Head of caudate nucleus (tissue), 42 donors: Measurements from ENCODE around the gene ARRB2.

Experiments
- DNase-seq, 42 donors: peaks; one replicate each; pipeline versions ENCODE4 v3.0.0 to v3.0.0-alpha.2; 2020 to 2021; ENCODE audit warnings: mixed read lengths in 7 of 42
- intact Hi-C: fragments of 100-400 bp; cut with DNase I; formaldehyde crosslinking; loops from one replicate; pipeline ENCODE4 v1.15.0; 2022

Gene ARRB2

DNA sequence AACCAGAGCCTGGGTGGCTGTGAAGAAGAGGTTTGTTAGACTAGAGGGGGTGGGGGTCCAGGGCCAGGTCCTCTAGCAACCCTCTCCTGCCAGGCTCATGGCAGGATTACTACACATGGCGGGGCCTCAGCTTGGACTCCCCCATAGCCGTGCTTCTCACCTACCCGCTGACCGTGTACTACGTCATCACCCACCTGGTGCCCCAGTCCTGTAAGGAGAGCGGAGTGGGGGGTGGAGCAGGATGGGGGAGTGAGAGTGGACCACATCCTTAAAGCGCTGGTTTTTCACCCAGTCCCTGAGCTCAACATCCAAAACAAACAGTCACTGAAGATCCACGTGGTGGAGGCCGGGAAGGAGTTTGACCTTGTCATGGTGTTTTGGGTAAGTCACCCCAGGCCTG, 33.5 kb downstream of the ARRB2 start:
- intact Hi-C loops = no loop called here
- DNase-seq = no peak

DNA sequence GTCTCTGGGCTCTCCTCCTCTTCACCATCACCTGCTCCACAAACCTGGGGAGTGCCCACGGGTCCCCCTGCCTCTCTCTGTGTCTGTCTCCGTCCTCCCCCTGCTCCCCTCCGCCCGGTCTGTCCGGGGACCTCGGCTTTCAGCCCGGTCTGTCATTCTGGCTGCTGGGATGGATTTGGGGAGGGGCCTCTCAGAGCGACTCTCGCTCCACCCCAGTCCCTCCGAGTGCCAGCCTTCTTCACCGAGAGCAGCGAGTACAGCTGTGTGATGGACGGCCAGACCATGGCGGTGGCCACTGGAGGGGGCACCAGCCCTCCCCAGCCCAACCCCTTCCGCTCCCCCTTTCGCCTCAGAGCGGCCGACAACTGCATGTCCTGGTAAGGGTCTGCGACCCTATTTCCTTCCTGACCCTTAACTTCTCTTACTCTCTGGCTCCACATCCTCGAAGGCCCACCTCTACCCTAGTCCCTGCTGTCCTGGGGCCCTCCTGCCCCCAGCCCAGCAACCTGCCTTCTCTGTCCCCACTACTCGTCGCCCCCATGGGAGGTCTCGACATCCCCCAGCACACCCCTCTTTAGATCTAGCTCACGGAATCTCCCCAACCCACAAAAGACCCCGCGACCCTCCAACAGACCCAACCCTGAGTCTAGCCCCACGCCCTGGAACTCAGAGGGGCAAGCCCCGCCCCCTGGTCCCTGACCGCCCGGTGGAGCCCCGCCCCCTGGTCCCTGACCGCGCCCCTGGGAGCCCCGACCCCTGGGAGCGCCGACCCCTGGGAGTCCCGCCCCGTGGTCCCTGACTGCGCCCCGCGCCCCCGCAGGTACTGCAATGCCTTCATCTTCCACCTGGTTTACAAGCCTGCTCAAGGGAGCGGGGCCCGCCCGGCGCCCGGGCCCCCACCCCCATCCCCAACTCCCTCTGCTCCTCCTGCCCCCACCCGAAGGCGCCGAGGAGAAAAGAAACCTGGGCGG, 34.9 kb downstream of the ARRB2 start:
- intact Hi-C loops = no loop called here
- DNase-seq = peak in 1 of 42 donors; percentile 11

DNA sequence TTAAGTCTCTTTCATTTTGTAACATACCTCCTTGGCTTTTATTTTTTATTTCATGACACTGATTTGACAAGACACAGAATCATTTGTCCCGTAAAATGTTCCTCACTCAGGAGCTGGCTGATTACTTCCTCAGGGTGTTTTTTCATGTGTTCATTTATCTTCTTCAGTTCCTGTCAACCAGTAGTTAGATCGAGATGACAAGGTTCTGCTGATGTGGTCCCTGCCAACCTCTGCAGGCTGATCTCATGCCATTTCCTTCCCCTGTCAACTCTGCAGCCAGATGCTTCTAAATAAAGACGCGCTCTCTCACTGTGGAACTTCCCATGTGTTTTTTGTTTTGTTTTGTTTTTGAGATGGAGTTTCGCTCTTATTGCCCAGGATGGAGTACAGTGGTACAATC, 37.4 kb downstream of the ARRB2 start:
- peak in 6 of 42 donors; percentile 18 to 56 (median 33) for DNase-seq
- intact Hi-C loops = no loop called here

DNA sequence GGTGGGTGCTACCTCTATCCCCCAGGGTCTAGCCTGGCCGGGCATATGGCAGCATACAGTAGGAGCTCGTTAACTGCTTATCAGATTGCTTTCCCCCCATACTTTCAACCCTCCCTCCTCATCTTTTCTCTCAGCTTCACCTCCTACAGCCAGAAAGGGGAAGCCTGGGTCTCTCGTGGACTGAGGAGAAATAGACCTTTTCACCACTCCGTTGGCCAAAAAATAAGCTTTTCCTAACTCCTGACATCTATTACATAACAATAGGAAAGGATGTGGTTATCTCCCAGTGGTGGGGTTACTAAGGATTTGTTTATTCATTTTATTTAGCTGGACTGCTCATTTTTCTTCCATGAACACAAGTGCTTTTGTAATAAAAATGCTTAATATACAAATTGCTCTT, 38.3 kb downstream of the ARRB2 start:
- no peak for DNase-seq
- intact Hi-C loops = no loop called here

DNA sequence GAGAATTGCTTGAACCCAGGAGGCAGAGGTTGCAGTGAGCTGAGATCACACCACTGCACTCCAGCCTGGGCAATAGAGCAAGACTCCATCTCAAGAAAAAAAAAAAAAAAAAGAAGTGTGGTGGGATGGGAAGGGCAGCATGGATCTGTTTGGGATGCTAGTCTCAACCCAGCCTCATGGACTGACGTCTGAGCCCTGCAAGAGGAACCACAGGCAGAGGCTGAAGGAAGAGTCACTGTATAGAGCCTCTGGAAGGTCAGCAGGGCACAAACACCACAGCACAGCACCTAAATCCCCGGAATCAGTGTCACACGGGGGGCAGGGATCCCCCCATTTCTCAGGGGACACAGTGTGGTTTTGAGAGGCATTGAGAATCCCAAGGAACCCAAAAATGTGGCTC, 40.2 kb downstream of the ARRB2 start:
- no peak for DNase-seq
- intact Hi-C loops = no loop called here

DNA sequence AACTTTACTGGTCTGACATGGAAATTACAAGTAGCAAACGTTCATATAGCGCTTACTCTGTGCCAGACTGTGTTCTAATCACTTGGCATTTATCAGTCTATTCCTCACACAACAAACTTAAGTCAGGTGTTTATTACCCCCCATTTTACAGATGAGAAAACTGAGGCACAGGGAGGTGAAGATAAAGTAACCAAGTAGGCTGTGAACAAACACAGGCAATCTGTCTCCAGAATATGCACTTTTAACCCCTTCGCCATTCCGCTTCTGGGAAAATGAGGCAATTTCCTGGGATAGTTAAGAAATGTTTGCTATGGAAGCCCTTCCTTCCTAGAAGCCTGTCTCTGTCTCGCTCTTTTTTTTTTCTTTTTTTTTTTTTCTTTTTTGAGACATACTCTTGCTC, 41.5 kb downstream of the ARRB2 start:
- no peak for DNase-seq
- intact Hi-C loops = no loop called here

DNA sequence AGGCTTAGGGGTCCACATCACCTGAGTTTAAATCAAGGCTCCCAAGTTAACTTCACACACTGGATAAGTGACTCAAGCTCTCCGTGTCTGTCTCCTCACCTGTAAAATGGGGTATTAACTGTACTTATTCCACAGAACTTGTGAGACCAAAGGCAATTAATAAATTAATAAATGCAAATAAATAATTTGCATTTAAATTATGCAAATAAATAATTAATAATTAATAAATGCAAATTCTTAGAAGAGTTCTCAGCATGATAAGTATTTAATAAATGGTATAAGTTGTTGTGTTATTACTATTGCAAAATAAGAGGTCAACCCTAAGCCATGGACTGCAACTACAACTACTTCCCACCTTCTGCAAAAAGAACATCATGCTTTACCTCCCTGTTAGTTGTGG, 43.0 kb downstream of the ARRB2 start:
- intact Hi-C loops = no loop called here
- DNase-seq = no peak

DNA sequence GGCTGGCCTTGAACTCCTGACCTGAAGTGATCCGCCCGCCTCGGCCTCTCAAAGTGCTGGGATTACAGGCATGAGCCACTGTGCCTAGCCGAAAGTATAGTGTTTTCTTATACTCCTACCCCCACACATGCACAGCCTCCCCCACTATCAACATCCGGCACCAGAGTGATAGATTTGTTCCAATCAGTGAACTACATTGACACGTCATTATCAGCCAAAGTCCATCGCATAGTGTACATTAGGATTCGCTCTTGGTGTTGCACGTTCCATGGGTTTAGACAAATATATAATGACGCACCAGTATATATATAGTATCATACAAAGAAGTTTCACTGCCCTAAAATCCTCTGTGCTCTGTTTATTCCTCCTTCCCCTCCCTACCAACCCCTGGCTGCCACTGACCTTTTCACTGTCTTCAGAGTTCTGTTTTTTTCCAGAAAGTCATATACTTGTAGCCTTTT, 49.4 kb downstream of the ARRB2 start:
- no peak for DNase-seq
- intact Hi-C loops = no loop called here

DNA sequence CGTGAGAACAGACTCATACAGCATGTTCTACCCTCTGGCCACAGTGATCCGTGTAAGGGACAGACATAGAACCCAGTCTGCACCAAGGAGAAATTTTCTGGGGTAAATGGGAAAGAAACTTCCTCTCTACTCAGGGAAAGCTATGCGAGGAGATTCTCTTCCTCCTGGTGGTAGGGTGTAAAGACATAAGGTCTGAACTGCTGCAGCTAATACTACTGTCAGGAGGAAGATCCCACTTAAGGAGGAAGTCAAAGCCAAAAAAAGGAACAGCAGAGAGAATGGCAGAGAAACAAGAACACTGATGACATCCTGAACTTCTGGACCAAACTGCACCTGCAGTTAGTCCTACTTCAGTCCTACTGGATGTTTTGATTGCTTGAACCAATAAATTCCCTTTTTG, 54.2 kb downstream of the ARRB2 start:
- no peak for DNase-seq
- intact Hi-C loops = no loop called here

DNA sequence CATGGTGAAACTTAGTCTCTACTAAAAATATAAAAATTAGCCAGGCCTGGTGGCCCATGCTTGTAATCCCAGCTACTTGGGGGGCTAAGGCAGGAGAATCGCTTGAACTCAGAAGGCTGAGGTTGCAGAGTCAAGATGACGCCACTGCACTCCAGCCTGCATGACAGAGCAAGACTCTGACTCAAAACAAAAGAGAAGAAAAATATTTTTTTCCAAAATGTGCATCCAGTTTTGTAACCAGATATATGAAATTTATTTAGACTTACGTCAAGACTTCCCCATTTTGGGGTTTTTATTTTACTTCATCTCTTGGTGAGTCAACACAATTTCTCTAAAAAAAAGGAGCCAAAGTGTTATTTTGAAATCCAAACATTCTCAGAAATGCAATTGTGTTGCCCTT, 55.8 kb downstream of the ARRB2 start:
- DNase-seq = no peak
- intact Hi-C loops = no loop called here

DNA sequence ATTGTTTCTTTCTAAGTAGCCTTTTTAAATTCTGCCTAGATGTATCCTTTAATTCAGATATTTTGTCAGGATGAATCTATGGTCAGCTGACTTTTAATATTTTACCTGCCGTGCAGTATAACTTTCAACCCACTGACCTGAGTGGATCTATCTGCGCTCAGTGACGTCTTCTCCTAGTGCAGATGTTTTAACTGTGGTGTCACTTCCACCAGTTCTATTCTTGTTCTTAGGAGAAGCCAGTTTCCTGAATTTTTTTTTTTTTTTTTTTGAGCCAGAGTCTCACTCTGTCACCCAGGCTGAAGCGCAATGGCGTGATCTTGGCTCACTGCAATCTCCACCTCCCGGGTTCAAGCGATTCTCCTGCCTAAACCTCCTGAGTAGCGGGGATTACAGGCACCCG, 56.3 kb downstream of the ARRB2 start:
- intact Hi-C loops = no loop called here
- no peak for DNase-seq

DNA sequence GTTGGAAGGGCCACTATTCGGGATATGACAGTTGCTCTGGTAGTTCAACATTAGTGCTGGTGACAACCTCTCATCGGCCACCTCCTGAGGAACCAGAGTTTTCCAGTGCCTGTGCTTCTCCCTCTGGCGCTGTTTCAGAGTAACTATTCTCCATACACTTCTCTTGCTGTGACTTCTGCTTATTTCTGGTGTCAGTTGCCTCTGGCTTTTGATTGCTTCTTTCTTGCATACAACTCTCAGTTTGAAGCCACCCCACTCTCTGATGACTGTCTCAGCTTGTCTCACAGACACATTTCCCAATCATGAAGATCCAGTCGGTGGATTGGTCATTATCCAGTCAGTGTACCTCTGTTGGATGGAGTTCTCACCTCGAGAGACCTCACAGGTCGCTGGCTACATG, 57.9 kb downstream of the ARRB2 start:
- DNase-seq = no peak
- intact Hi-C loops = no loop called here

DNA sequence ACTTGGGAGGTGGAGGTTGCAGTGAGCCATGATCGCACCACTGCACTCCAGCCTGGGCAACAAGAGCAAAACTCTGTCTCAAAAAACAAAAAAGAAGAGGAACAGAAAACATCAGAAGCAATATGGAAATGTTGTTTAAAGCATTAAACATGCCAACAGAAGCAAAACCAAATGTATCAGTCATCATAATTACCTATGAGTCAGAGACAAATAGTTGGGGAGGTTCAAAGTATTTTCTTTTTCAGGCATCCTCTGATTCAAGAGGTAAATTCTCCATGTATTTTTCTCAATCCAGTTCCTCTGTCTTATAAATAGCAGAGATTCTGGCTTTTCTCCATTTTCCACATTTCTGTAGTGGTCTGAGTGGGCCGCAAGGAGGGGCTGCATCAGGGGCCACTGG, 59.2 kb downstream of the ARRB2 start:
- no peak for DNase-seq
- intact Hi-C loops = no loop called here
